ENCODE measurements around the gene SPPL2C.
A peak's percentile ranks its signal among the peaks of the same experiment; 100 is the strongest.

SPPL2C gene

DNA sequence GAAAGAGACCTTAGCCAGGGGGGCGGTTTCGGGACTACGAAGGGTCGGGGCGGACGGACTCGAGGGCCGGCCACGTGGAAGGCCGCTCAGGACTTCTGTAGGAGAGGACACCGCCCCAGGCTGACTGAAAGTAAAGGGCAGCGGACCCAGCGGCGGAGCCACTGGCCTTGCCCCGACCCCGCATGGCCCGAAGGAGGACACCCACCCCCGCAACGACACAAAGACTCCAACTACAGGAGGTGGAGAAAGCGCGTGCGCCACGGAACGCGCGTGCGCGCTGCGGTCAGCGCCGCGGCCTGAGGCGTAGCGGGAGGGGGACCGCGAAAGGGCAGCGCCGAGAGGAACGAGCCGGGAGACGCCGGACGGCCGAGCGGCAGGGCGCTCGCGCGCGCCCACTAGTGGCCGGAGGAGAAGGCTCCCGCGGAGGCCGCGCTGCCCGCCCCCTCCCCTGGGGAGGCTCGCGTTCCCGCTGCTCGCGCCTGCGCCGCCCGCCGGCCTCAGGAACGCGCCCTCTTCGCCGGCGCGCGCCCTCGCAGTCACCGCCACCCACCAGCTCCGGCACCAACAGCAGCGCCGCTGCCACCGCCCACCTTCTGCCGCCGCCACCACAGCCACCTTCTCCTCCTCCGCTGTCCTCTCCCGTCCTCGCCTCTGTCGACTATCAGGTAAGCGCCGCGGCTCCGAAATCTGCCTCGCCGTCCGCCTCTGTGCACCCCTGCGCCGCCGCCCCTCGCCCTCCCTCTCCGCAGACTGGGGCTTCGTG lies 49.5 kb downstream of the SPPL2C start, which contains the start of gene MAPT:
Gene MAPT, plus strand, starts transcription at position 533 of the 763 bp plus-strand sequence. CDS start 67,784 bp downstream, outside the sequence.
- TF ChIP-seq, protein P1, sequence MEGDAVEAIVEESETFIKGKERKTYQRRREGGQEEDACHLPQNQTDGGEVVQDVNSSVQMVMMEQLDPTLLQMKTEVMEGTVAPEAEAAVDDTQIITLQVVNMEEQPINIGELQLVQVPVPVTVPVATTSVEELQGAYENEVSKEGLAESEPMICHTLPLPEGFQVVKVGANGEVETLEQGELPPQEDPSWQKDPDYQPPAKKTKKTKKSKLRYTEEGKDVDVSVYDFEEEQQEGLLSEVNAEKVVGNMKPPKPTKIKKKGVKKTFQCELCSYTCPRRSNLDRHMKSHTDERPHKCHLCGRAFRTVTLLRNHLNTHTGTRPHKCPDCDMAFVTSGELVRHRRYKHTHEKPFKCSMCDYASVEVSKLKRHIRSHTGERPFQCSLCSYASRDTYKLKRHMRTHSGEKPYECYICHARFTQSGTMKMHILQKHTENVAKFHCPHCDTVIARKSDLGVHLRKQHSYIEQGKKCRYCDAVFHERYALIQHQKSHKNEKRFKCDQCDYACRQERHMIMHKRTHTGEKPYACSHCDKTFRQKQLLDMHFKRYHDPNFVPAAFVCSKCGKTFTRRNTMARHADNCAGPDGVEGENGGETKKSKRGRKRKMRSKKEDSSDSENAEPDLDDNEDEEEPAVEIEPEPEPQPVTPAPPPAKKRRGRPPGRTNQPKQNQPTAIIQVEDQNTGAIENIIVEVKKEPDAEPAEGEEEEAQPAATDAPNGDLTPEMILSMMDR (IDR thresholded peaks at IDR 0.05), result peak; percentile 99
- TF ChIP-seq ZFX (IDR thresholded peaks at IDR 0.05; ENCODE audit: borderline replicate concordance), result no peak
- H3K27ac ChIP-seq, result peak within 1 kb of the TSS; percentile 46; the same call in 1 of the 2 replicates

DNA sequence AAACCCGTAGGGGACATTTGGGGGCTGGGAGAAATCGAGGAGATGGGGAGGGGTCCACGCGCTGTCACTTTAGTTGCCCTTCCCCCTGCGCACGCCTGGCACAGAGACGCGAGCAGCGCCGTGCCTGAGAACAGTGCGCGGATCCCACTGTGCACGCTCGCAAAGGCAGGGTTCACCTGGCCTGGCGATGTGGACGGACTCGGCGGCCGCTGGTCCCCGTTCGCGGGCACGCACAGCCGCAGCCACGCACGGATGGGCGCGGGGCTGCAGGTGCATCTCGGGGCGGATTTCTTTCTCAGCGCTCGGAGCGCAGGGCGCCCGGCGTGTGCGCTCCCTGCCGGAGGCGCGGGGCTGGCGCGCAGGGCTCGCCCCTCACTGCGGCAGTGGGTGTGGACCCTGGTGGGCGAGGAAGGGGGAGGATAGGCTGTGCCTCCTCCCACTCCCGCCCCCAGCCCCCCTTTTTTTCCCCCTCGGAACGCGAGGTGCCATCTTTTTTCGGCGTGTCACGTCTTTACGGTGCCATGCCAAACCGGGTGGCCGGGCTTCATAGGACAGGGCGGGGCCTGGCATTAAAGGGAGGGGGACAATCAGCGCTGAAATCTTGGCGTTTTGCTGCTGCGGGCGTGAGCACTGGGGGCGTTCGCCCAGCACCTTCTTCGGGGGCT lies 50.8 kb downstream of the SPPL2C start:
- no peak overlapping the region for H3K27ac ChIP-seq

DNA sequence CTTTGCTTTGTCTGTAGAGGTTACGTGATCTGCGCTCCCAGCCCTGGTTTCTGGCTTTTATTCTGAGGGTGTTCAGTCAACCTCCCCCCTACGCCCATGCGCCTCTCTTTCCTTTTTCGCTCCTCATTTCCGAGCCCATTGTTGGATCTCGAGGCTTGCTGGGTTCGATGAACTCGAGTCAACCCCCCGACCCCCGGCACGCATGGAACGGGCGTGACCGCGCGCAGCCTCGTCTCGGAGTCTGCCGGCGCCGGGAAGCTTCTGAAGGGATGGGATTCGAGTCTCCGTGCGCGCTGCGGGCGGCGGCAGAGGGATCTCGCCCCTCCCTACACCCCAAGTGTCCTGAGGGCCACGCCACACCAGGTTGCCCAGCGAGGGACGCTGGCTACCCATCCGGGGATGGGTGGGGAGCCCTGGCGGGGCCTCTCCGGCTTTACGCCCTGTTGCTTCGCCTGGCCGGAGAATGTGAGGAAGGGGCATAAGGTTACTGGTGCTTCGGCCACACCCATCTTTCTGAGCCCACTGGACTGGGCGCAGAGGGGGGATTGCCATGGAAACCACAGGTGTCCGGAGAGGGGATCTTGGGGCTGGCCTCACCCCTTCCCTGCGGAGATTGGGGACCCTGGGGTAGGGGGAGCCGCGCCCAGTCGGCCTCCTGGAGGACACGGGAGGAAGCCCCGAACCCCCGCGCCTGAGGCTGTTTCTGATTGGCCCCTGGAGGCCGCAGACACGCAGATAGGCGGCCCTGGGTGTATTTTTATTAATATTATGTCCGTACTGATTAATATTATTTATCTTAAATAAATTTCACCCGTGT lies 51.5 kb downstream of the SPPL2C start:
- no peak for TF ChIP-seq ZFX (IDR thresholded peaks at IDR 0.05; ENCODE audit: borderline replicate concordance)
- TF ChIP-seq, protein P1 (IDR thresholded peaks at IDR 0.05), result no peak

More for the DNA sequence above, 50.8 kb downstream of the SPPL2C start:
- TF ChIP-seq ZFX (IDR thresholded peaks at IDR 0.05; ENCODE audit: borderline replicate concordance), result no peak
- TF ChIP-seq, protein P1 (IDR thresholded peaks at IDR 0.05), result peak; percentile 31; the same call in 1 of the 2 replicates

More for the DNA sequence above, 51.5 kb downstream of the SPPL2C start:
- no peak overlapping the region for H3K27ac ChIP-seq

Data from 22Rv1 (cell line).